Left cardiac atrium (tissue), 4 donors: ENCODE results near the gene ABHD1. TPM values are rescaled to one million over a fixed set of nuclear protein-coding genes. Genes with fewer than 3 reads are reported as not detected.

Source experiments
- ATAC-seq, 2 donors: fragments of 200-7000 bp; cut with Tn5 transposase; one replicate each; pipeline ENCODE4 v1.9.1; 2020; ENCODE audit warnings: mild to moderate bottlenecking in 2 of 2, moderate library complexity in 2 of 2
- DNase-seq: peaks from one replicate; pipeline ENCODE4 v3.0.0-alpha.2; 2020
- intact Hi-C, 2 donors: fragments of 100-400 bp; cut with DNase I; formaldehyde crosslinking; loops; one replicate each; pipeline versions ENCODE4 v1.14.1 to v1.15.1; 2022 to 2023
- total RNA-seq, 2 donors: library from RNA; stranded (reverse); fragmentation: NEBNext Ultra II Directional; extraction: Animal tissue kit (Norgen Biotek cat#: 25700); gene quantifications; one replicate each; pipeline ENCODE4 v1.2.1, GENCODE V29; 2021
- donor health status: DM: no; HTN: yes; CAD: no.
- donor health status: DM: no; HTN: yes; CAD: no; lungs with severe emphysema.
- donor health status: DM: yes; HTN: yes; CAD: no.
- donor health status: Dilated cardiomyopathy.

ABHD1 gene
- total RNA-seq, 2 donors from 2014 or later: 1.1 to 3.2 TPM

GRCh38 chr2:27179344-27180000 is 55.9 kb downstream of the ABHD1 start:
- ATAC-seq (no peak), DNase-seq (no peak)
- intact Hi-C loops: no loop called here

Other genes starting within 250 kb of the ABHD1 start
- gene MAPRE3, start 153.2 kb upstream of the ABHD1 start, total RNA-seq: 10 to 100 TPM; 35.3 to 43.1 TPM
- 10 to 100 TPM; 39.1 to 66.5 TPM for gene TMEM214, start 90.8 kb upstream of the ABHD1 start, total RNA-seq
- 10 to 100 TPM in 1 of 2 donors, 1 to 10 TPM in 1; 8.4 to 12.0 TPM for gene AGBL5, start 72.1 kb upstream of the ABHD1 start, total RNA-seq
- 100 to 1,000 TPM; 364 to 404 TPM for gene OST4, start 52.2 kb upstream of the ABHD1 start, total RNA-seq
- gene EMILIN1, start 45.2 kb upstream of the ABHD1 start, total RNA-seq: 10 to 100 TPM; 41.1 to 46.6 TPM
- 1 to 10 TPM; 3.0 to 4.3 TPM for gene KHK, start 37.0 kb upstream of the ABHD1 start, total RNA-seq
- gene CGREF1, start 4.7 kb upstream of the ABHD1 start, total RNA-seq: 1 to 10 TPM; 5.6 to 5.9 TPM
- gene PREB, start 10.8 kb downstream of the ABHD1 start, total RNA-seq: 10 to 100 TPM; 50.1 to 51.5 TPM
- not detected for gene PRR30, start 15.6 kb downstream of the ABHD1 start, total RNA-seq
- gene TCF23, start 25.2 kb downstream of the ABHD1 start, total RNA-seq: under 1 TPM in 1 of 2 donors, not detected in 1; 0.24 TPM
- 100 to 1,000 TPM; 106 to 125 TPM for gene ATRAID, start 88.2 kb downstream of the ABHD1 start, total RNA-seq
- 10 to 100 TPM; 20.0 to 21.4 TPM for gene SLC5A6, start 88.5 kb downstream of the ABHD1 start, total RNA-seq
- gene CAD, start 93.6 kb downstream of the ABHD1 start, total RNA-seq: 10 to 100 TPM; 12.7 to 15.2 TPM
- 1 to 10 TPM; 4.8 to 5.7 TPM for gene SLC30A3, start 139.2 kb downstream of the ABHD1 start, total RNA-seq
- gene DNAJC5G, start 151.6 kb downstream of the ABHD1 start, total RNA-seq: under 1 TPM; 0.41 to 0.71 TPM
- 100 to 1,000 TPM in 1 of 2 donors, 10 to 100 TPM in 1; 92.1 to 105 TPM for gene TRIM54, start 158.6 kb downstream of the ABHD1 start, total RNA-seq
- 1 to 10 TPM; 1.2 to 1.6 TPM for gene UCN, start 184.6 kb downstream of the ABHD1 start, total RNA-seq
- 10 to 100 TPM; 52.7 to 60.9 TPM for gene MPV17, start 199.3 kb downstream of the ABHD1 start, total RNA-seq
- gene GTF3C2, start 232.9 kb downstream of the ABHD1 start, total RNA-seq: 10 to 100 TPM; 17.7 to 29.1 TPM
- gene EIF2B4, start 246.5 kb downstream of the ABHD1 start, total RNA-seq: 10 to 100 TPM; 32.1 to 40.0 TPM
- 10 to 100 TPM; 61.4 to 74.3 TPM for gene SNX17, start 246.8 kb downstream of the ABHD1 start, total RNA-seq